HUES64 (cell line): ENCODE results near the gene IL1RAPL1.
"Not testable (repeated sequence)": the region's sequence is repeated elsewhere in the genome, so short reads cannot be mapped to it uniquely, and the experiment has no call there.

Experiments used
- H3K27ac ChIP-seq: 2 replicates; pipeline ENCODE4 v1.7.0; 2013; ENCODE audit warnings: low read depth, low read length, inconsistent platforms
- H3K27me3 ChIP-seq: 2 replicates; pipeline ENCODE4 v1.6.1; 2013; ENCODE audit warnings: mild to moderate bottlenecking, low read length; ENCODE audit not compliant: insufficient read depth
- H3K36me3 ChIP-seq: 2 replicates; pipeline ENCODE4 v1.6.1; 2013; ENCODE audit warnings: mild to moderate bottlenecking, low read length; ENCODE audit not compliant: insufficient read depth
- H3K4me1 ChIP-seq: 2 replicates; pipeline ENCODE4 v1.6.1; 2013; ENCODE audit warnings: mild to moderate bottlenecking, low read length, moderate library complexity; ENCODE audit not compliant: insufficient read depth
- H3K4me3 ChIP-seq: 2 replicates; pipeline ENCODE4 v1.5.1; 2013; ENCODE audit warnings: mild to moderate bottlenecking, low read length, moderate library complexity
- H3K9ac ChIP-seq: 2 replicates; pipeline ENCODE4 v1.6.1; 2013; ENCODE audit warnings: mild to moderate bottlenecking, low read depth, low read length
- H3K9me3 ChIP-seq: 2 replicates; pipeline ENCODE4 v1.6.1; 2013; ENCODE audit warnings: low read depth, low read length; ENCODE audit not compliant: insufficient read depth
- WGBS: fragments of 150-250, 120-280 bp; methylation state at CpG from one replicate; pipeline ENCODE4 v1.1.7; 2013; ENCODE audit warnings: missing lambda C conversion rate; 5-methylcytosine and 5-hydroxymethylcytosine counted together

Gene IL1RAPL1

DNA sequence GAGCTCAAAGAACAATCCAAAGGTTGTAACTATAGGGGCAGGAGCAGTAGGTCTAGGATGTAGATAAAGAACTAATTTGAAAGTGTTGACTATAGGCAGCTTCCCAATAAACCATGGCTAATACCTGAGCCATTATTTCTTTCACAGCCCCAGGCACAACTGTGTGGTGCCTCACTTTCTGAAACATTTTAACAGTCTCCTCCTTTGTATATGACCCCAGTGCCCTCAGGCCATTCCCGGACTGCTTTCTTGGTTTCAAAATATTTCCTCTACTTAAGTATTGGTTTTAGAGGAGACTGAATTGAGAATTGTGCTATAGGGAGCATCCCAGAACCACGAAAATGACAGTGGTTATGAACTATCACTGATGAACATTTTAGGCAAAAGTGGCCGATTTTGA is 728.7 kb downstream of the IL1RAPL1 start:
- Histone ChIP-seq H3K27ac (no peak overlapping the region), H3K36me3 (no peaks in the 10 kb centered on the region), H3K4me3 (no peak overlapping the region), H3K27me3 (no peaks in the 10 kb centered on the region; the same call in 1 of the 2 replicates), H3K9ac (no peak overlapping the region), H3K9me3 (no peaks in the 10 kb centered on the region), H3K4me1 (peaks cover 6% of the 10 kb centered on the region)
- 100% methylated on average over 2 of the region's 3 CpGs for WGBS

DNA sequence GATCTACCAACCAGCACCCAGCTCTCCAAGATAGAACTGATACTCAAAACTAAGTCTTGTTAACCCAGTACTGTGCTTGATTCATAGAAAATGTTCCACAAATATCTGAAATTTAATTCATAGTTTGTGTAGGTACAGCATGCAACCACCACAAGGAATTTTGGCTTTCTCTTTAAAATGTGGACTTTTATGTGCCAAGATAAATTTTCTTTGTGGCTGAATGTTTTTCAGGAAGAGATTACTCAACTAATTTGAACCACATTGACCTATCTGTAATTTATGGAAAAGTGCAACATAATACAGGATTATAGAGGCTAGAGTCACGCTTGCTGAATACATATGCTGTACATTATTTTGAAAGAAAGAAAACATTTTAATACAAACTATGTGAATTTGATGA is 730.8 kb downstream of the IL1RAPL1 start:
- no peak overlapping the region for H3K4me3 ChIP-seq
- no peaks in the 10 kb centered on the region for H3K36me3 ChIP-seq
- no peak overlapping the region for H3K9ac ChIP-seq
- peaks cover 6% of the 10 kb centered on the region; the same call in 1 of the 2 replicates for H3K4me1 ChIP-seq
- H3K27me3 ChIP-seq: no peaks in the 10 kb centered on the region
- no CpG with 5 or more reads among the region's 1 CpG for WGBS
- H3K9me3 ChIP-seq: no peaks in the 10 kb centered on the region
- H3K27ac ChIP-seq: no peak overlapping the region

DNA sequence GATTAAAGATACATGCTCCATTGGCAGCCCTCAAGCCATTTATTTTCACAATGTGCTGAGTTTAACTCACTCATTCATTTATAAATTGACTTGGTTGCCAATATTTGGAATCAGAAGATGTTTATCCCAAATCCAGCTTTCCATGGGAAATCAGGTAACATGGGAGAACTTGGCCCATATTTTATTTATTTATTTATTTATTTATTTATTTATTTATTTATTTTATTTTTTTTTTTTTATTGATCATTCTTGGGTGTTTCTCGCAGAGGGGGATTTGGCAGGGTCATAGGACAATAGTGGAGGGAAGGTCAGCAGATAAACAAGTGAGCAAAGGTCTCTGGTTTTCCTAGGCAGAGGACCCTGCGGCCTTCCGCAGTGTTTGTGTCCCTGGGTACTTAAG is 745.2 kb downstream of the IL1RAPL1 start:
- H3K27me3 ChIP-seq, H3K4me3 ChIP-seq, H3K4me1 ChIP-seq, H3K27ac ChIP-seq, H3K9ac ChIP-seq, H3K36me3 ChIP-seq, H3K9me3 ChIP-seq: not testable (repeated sequence)
- no CpG with 5 or more reads among the region's 3 CpGs for WGBS

DNA sequence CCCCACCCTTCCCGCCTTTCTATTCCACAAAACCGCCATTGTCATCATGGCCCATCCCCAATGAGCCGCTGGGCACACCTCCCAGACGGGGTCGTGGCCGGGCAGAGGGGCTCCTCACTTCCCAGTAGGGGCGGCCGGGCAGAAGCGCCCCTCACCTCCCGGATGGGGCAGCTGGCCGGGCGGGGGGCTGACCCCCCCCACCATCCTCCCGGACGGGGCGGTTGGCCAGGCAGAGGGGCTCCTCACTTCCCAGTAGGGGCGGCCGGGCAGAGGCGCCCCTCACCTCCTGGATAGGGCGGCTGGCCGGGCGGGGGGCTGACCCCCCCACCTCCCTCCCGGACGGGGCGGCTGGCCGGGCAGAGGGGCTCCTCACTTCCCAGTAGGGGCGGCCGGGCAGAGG is 745.8 kb downstream of the IL1RAPL1 start:
- H3K36me3 ChIP-seq, H3K4me3 ChIP-seq, H3K9me3 ChIP-seq, H3K27ac ChIP-seq, H3K4me1 ChIP-seq, H3K27me3 ChIP-seq, H3K9ac ChIP-seq: not testable (repeated sequence)
- WGBS: 95% methylated on average over 4 of the region's 27 CpGs

DNA sequence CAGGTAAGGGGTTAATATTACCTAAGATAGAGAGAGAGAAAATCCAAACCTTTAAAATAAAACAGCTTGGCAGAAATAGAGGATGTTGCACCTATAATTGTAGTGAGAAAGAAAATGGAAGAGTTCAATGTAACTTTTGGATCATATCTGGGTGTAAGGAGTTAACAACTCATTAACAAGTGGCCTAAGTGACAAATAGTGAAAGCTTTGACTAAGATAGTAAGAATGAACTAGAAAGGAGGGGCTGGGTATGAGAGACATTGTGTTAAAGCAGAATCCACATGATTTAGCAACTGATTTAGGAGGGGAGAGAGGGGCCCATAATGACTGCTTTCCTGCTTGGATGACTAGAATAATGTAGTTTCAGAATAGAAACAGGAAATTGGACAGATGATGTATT is 761.0 kb downstream of the IL1RAPL1 start:
- H3K9me3 ChIP-seq: no peaks in the 10 kb centered on the region
- no peaks in the 10 kb centered on the region for H3K4me1 ChIP-seq
- H3K36me3 ChIP-seq: no peaks in the 10 kb centered on the region
- no peak overlapping the region for H3K9ac ChIP-seq
- no peak overlapping the region for H3K27ac ChIP-seq
- no peak overlapping the region for H3K4me3 ChIP-seq
- no peaks in the 10 kb centered on the region for H3K27me3 ChIP-seq

DNA sequence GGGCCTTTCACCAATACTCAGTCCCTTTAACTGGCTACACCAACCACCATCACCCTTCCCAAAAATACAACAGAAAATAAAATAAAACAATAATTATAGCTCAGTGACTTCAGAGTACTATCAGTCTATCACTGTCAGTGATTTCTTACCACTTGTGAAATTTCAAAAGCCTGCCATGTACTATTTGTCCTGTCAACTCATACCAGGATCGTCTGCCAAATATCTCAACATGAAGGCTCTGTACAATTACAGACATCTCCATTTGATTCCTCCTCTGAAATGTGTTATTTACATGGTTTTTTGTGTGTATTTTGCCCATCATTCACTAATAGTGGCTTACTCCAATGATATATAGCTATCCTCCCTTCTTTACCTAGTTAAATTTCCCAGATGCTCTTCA is 772.0 kb downstream of the IL1RAPL1 start:
- 100% methylated on average over 1 of the region's 1 CpG for whole genome bisulfite sequencing
- Histone ChIP-seq H3K36me3 (no peaks in the 10 kb centered on the region), H3K4me3 (no peak overlapping the region), H3K9ac (no peak overlapping the region), H3K27ac (no peak overlapping the region), H3K9me3 (no peaks in the 10 kb centered on the region), H3K4me1 (peaks cover 5% of the 10 kb centered on the region; the same call in 1 of the 2 replicates), H3K27me3 (no peaks in the 10 kb centered on the region)

DNA sequence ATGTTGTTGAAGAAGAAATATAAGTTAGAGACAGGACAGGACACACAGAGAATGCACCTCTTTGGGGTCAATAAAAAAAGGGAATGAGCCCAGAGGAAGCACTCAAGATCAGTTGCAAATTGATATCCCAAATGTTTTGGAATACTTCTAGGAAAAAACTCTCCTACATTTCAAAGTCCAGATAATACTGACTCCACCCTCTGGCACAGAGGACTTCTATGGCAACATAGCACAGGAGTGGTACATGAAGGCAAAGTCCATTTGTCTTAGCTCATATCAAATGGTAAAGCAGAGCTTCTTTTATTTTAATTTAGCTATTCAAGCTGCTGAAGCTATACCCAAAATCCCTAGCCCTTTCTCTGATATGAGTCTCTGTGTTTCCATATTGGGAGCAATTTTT is 787.5 kb downstream of the IL1RAPL1 start:
- not testable (repeated sequence) for H3K4me1 ChIP-seq, H3K9me3 ChIP-seq, H3K9ac ChIP-seq, H3K4me3 ChIP-seq, H3K36me3 ChIP-seq, H3K27ac ChIP-seq, H3K27me3 ChIP-seq

DNA sequence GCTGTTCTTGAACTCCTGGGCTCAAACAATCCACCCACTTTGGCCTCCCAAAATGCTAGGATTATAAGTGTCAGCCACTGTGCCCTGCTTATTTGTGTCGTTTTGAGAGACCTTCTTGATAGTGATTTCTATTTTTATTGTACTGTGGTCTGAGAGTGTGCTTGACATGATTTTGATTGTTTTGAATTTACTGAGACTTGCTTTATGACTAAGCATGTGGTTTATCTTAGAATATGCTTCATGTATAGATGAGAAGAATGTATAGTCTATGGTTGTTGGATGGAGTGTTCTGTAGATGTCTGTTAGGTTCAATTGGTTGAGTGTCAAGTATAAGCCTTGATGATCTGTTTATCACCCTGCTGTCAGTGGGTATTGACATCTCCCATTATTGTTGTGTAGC is 789.3 kb downstream of the IL1RAPL1 start:
- H3K4me1 ChIP-seq: no peaks in the 10 kb centered on the region
- no peak overlapping the region for H3K27ac ChIP-seq
- 89% methylated on average over 1 of the region's 1 CpG for WGBS
- H3K4me3 ChIP-seq: no peak overlapping the region
- H3K27me3 ChIP-seq: no peaks in the 10 kb centered on the region
- no peaks in the 10 kb centered on the region for H3K9me3 ChIP-seq
- H3K36me3 ChIP-seq: no peaks in the 10 kb centered on the region
- no peak overlapping the region for H3K9ac ChIP-seq

DNA sequence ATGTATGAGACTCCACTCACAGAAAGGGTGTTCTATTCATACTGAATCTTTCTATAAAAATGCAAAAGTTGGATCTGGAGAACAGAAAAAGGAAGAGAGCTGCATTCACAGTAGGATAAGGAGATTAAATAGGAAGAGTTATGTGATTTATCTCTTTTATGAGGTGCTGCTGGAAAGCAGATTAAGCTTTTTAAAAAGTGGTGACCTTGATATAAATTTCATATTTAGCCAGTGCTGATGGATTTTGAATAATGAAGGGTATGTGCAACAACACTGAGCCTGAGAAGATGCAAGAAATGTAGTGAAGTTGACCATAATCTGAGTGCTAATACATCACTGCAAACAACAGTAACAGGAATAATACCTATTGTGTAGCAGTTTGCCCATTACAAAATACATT is 795.6 kb downstream of the IL1RAPL1 start:
- Histone ChIP-seq H3K4me3 (no peak overlapping the region), H3K27me3 (no peaks in the 10 kb centered on the region), H3K36me3 (no peaks in the 10 kb centered on the region), H3K9me3 (no peaks in the 10 kb centered on the region), H3K9ac (no peak overlapping the region), H3K27ac (no peak overlapping the region), H3K4me1 (no peaks in the 10 kb centered on the region)

DNA sequence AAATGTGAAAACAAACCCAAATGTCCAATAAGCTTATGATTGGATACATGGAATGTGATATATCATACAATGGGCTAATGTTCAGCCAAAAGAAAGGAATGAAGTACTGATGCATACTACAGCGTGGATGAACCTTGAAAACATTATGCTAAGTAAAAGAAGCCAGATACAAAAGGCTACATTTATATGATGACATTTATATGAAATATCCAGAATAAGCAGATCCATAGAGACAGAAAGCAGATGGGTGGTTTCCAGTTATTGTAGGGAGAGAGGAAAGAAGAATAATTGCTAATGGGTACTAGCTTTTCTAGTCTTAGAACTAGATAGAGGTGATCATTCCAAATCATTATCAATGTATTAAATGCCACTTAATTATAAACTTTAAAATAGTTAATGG is 801.3 kb downstream of the IL1RAPL1 start:
- H3K27ac ChIP-seq: no peak overlapping the region
- H3K36me3 ChIP-seq: no peaks in the 10 kb centered on the region
- no peak overlapping the region for H3K9ac ChIP-seq
- no peaks in the 10 kb centered on the region for H3K4me1 ChIP-seq
- H3K27me3 ChIP-seq: no peaks in the 10 kb centered on the region
- H3K4me3 ChIP-seq: no peak overlapping the region
- H3K9me3 ChIP-seq: no peaks in the 10 kb centered on the region
- no CpG with 5 or more reads among the region's 1 CpG for WGBS

DNA sequence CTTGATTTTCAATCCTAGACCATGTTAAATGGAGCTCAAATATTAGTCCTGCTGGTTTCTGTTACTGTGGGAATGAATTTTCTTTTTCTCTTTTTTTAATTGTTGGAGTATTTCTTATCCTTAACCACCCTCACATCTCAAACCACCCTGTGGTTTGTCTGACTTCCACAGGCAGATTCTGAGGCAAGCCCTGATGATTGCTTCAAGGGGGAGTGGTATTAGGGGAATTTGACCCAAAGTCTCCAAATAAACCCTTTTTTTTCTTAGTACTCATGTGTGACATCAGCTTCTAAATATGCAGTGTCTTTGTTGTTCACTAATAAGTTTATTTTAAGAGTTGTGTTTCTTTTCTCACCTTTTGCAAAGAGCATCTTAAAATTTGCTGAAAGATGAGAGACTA is 810.3 kb downstream of the IL1RAPL1 start:
- Histone ChIP-seq H3K9me3 (no peaks in the 10 kb centered on the region), H3K27me3 (no peaks in the 10 kb centered on the region), H3K9ac (no peak overlapping the region), H3K36me3 (no peaks in the 10 kb centered on the region), H3K27ac (no peak overlapping the region), H3K4me1 (no peaks in the 10 kb centered on the region), H3K4me3 (no peak overlapping the region)

DNA sequence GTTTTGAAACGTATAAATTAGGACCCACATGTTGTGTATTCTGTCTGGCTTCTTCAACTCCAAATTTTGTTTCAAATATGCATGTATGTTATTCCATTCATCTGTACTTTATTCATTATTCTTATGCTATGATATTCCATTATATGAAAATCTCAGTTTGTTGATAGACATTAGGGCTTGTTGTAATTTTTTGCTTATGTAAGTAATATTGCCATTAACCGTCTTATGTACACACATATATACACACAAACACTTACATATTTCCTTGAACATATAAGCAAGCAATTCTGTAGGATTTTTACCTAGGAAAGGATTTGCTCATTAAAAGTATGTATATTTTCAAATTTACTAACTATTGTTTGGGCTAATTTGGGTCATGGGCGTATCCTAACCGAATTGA is 820.1 kb downstream of the IL1RAPL1 start:
- Histone ChIP-seq H3K36me3 (no peaks in the 10 kb centered on the region), H3K27ac (no peak overlapping the region), H3K9me3 (no peaks in the 10 kb centered on the region), H3K27me3 (no peaks in the 10 kb centered on the region), H3K9ac (no peak overlapping the region), H3K4me3 (no peak overlapping the region), H3K4me1 (no peaks in the 10 kb centered on the region)
- 100% methylated on average over 1 of the region's 4 CpGs for WGBS
